ENCODE data around the gene XRCC6. TPM values are rescaled to one million over a fixed set of nuclear protein-coding genes. Genes with fewer than 3 reads are reported as not detected.
A peak's percentile ranks its signal among the peaks of the same experiment; 100 is the strongest.
"Not testable (repeated sequence)": the region's sequence is repeated elsewhere in the genome, so short reads cannot be mapped to it uniquely, and the experiment has no call there.

Gene XRCC6
- total RNA-seq, 2 donors from 2014 or later = 203 to 312 TPM

- H3K9me3 ChIP-seq = no peaks in the 10 kb centered on the region
- no peaks in the 10 kb centered on the region for H3K27me3 ChIP-seq
- no peak overlapping the region for H3K9ac ChIP-seq (ENCODE audit: low read depth in 2 of 2, low read length in 2 of 2)
- no peak overlapping the region for H3K27ac ChIP-seq
- H3K4me1 ChIP-seq = no peaks in the 10 kb centered on the region
- H3K4me3 ChIP-seq = no peak overlapping the region
- H3K36me3 ChIP-seq = no peaks in the 10 kb centered on the region
- no peak for DNase-seq
- intact Hi-C loops (cut with DNase I) = no loop called here
- TF ChIP-seq CTCF (IDR thresholded peaks at IDR 0.05) = no peak
Measured at GRCh38 chr22:41582694-41583093, 38.4 kb upstream of the XRCC6 start.

GRCh38 chr22:41584881-41585280 is 36.2 kb upstream of the XRCC6 start:
- DNase-seq = no peak
- intact Hi-C loops (cut with DNase I) = no loop called here
- Histone ChIP-seq H3K9me3 (no peaks in the 10 kb centered on the region), H3K4me1 (peaks cover 8% of the 10 kb centered on the region), H3K36me3 (no peaks in the 10 kb centered on the region), H3K27ac (no peak overlapping the region), H3K27me3 (no peaks in the 10 kb centered on the region), H3K4me3 (no peak overlapping the region), H3K9ac (ENCODE audit: low read depth in 2 of 2, low read length in 2 of 2) (no peak overlapping the region)
- no peak for TF ChIP-seq CTCF (IDR thresholded peaks at IDR 0.05)

- no peaks in the 10 kb centered on the region for H3K27me3 ChIP-seq
- no peak for DNase-seq
- H3K36me3 ChIP-seq = no peaks in the 10 kb centered on the region
- H3K27ac ChIP-seq = no peak overlapping the region
- H3K4me1 ChIP-seq = peaks cover 8% of the 10 kb centered on the region
- H3K4me3 ChIP-seq = no peak overlapping the region
- H3K9ac ChIP-seq (ENCODE audit: low read depth in 2 of 2, low read length in 2 of 2) = no peak overlapping the region
- intact Hi-C loops (cut with DNase I) = no loop called here
- no peak for TF ChIP-seq CTCF (IDR thresholded peaks at IDR 0.05)
- no peaks in the 10 kb centered on the region for H3K9me3 ChIP-seq
Measured at GRCh38 chr22:41585898-41586297, 35.2 kb upstream of the XRCC6 start.

GRCh38 chr22:41587347-41587723 is 33.8 kb upstream of the XRCC6 start:
- Histone ChIP-seq H3K36me3 (no peaks in the 10 kb centered on the region), H3K27ac (peak overlapping the region; percentile 69), H3K4me3 (peak overlapping the region; percentile 95), H3K27me3 (no peaks in the 10 kb centered on the region), H3K9ac (ENCODE audit: low read depth in 2 of 2, low read length in 2 of 2) (peak overlapping the region in 1 of 2 donors; percentile 19), H3K9me3 (no peaks in the 10 kb centered on the region), H3K4me1 (peaks cover 8% of the 10 kb centered on the region)
- no peak for TF ChIP-seq CTCF (IDR thresholded peaks at IDR 0.05)
- intact Hi-C loops (cut with DNase I) = no loop called here
- no peak for DNase-seq

GRCh38 chr22:41589391-41590241 is 31.5 kb upstream of the XRCC6 start, which contains the start of gene PMM1:
Gene PMM1 (minus strand): TSS chr22:41589840. CDS start chr22:41589805, 35 bp downstream.
- DNase-seq = peak; percentile 100

GRCh38 chr22:41593336-41593960 is 27.6 kb upstream of the XRCC6 start:
- DNase-seq; H3K27ac ChIP-seq; H3K27me3 ChIP-seq; H3K4me1 ChIP-seq; intact Hi-C loops (cut with DNase I); H3K36me3 ChIP-seq; H3K9ac ChIP-seq (ENCODE audit: low read depth in 2 of 2, low read length in 2 of 2); H3K9me3 ChIP-seq; H3K4me3 ChIP-seq: not testable (repeated sequence)

More at GRCh38 chr22:41589391-41590241, 31.5 kb upstream of the XRCC6 start, which contains the start of gene PMM1:
- Histone ChIP-seq H3K9ac (ENCODE audit: low read depth in 2 of 2, low read length in 2 of 2) (peak within 1 kb of the TSS; percentile 95 to 97), H3K36me3 (no peaks in the 10 kb centered on the region), H3K27me3 (no peaks in the 10 kb centered on the region), H3K9me3 (no peaks in the 10 kb centered on the region), H3K27ac (peak within 1 kb of the TSS; percentile 74), H3K4me1 (peaks cover 8% of the 10 kb centered on the region), H3K4me3 (peak within 1 kb of the TSS; percentile 95)
- intact Hi-C loops (cut with DNase I) = no loop called here
- no peak for TF ChIP-seq CTCF (IDR thresholded peaks at IDR 0.05)

All from colonic mucosa (tissue), 4 donors.